ENCODE data around the gene PET117. TPM values are rescaled to one million over a fixed set of nuclear protein-coding genes. Genes with fewer than 3 reads are reported as not detected.

PET117 gene
- 21.6 to 29.7 TPM (median 26.5 TPM) in 5 replicates for total RNA-seq (2022; extraction: Qiagen RNA extraction; ENCODE audit: low read depth)

GRCh38 chr20:18137412-18138265 is at the start of gene PET117, which contains the start of gene KAT14:
Gene PET117 (plus strand): TSS chr20:18137863. CDS start chr20:18137956, 93 bp downstream.
Gene KAT14 (plus strand): TSS chr20:18137863. CDS start chr20:18142661, 4,798 bp downstream.

Other genes starting within 250 kb of the PET117 start
- gene SNX5, start 169.1 kb upstream of the PET117 start, total RNA-seq (2022; extraction: Qiagen RNA extraction; ENCODE audit: low read depth): 229 to 249 TPM (median 239 TPM) in 5 replicates
- 40.4 to 52.4 TPM (median 46.2 TPM) in 5 replicates for gene MGME1, start 168.8 kb upstream of the PET117 start, total RNA-seq (2022; extraction: Qiagen RNA extraction; ENCODE audit: low read depth)
- 0.10 to 0.20 TPM (median 0.13 TPM) in 3 of 5 replicates, not detected in the others for gene OVOL2, start 79.9 kb upstream of the PET117 start, total RNA-seq (2022; extraction: Qiagen RNA extraction; ENCODE audit: low read depth)
- gene KAT14, start within 50 bp of the PET117 start, total RNA-seq (2022; extraction: Qiagen RNA extraction; ENCODE audit: low read depth): 9.5 to 10.8 TPM (median 10.1 TPM) in 5 replicates
- 9.5 to 14.8 TPM (median 10.1 TPM) in 5 replicates for gene ZNF133, start 150.7 kb downstream of the PET117 start, total RNA-seq (2022; extraction: Qiagen RNA extraction; ENCODE audit: low read depth)

Data from A549 treated with DMSO at 1 μM for 4 hours (cell line).